ENCODE results near the gene IER5L. TPM values are rescaled to one million over a fixed set of nuclear protein-coding genes. Genes with fewer than 3 reads are reported as not detected.

The IER5L gene
- total and polyA plus RNA-seq, 9 of the 15 experiments (the other 6 are each of a cell fraction or from before 2014, with no cell fraction given) = 0.14 to 11.9 (median 0.52) TPM

DNA sequence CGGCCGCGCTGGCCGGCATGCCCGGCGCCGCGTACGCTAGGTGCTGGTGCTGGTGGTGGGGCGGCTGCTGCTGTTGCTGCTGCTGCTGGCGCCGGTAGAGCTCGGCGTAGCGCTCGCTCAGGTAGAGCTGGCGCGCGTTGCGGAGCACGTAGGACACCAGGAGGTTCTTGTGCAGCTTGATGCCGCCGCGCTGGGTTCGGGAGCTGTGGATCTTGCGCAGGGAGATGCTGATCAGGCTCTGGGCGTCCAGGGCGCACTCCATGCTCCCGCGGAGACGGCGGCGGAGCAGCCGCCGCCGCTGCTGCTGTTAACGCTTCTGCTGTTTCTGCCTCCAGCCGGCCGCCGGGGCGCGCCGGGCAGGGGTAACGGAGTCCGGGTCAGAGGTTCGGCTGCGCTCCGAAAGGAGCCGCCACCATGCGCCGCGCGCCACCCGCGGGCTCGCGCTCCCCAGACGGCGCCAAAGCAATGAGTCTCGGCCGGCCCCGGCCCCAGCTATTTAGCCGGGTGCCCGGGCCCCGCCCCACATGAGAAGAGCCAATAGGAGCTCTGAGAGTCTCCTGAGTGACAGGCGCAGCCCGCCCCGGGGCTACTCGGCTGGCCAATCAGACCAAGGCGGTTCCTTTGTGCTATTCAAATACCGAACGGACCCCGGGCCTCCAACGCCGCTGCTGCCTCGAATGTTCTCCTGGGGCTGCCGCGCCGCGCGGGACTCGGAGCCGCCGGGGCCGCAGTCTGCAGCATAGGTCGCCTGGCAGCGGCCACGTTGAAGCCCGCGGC is at the start of gene IER5L (continued):
- TF ChIP-seq, protein P1, sequence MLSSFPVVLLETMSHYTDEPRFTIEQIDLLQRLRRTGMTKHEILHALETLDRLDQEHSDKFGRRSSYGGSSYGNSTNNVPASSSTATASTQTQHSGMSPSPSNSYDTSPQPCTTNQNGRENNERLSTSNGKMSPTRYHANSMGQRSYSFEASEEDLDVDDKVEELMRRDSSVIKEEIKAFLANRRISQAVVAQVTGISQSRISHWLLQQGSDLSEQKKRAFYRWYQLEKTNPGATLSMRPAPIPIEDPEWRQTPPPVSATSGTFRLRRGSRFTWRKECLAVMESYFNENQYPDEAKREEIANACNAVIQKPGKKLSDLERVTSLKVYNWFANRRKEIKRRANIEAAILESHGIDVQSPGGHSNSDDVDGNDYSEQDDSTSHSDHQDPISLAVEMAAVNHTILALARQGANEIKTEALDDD (IDR thresholded peaks at IDR 0.05) = no peak
- no peak for TF ChIP-seq ZNF121 (CRISPR knock-in tag; conservative IDR thresholded peaks at IDR 0.05)
- TF ChIP-seq, protein P2, sequence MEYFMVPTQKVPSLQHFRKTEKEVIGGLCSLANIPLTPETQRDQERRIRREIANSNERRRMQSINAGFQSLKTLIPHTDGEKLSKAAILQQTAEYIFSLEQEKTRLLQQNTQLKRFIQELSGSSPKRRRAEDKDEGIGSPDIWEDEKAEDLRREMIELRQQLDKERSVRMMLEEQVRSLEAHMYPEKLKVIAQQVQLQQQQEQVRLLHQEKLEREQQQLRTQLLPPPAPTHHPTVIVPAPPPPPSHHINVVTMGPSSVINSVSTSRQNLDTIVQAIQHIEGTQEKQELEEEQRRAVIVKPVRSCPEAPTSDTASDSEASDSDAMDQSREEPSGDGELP (CRISPR knock-in tag; IDR thresholded peaks at IDR 0.05; ENCODE audit: borderline replicate concordance) = peak; percentile 59; the same call in 1 of the 2 replicates
- TF ChIP-seq NR4A1 (CRISPR knock-in tag; IDR thresholded peaks at IDR 0.05) = no peak
- TF ChIP-seq NR4A1 (tag; IDR thresholded peaks at IDR 0.05) = no peak
- peak; percentile 91 for TF ChIP-seq CHD1 (IDR thresholded peaks at IDR 0.05; ENCODE audit: low read length)
- TF ChIP-seq ERF (CRISPR knock-in tag; IDR thresholded peaks at IDR 0.05) = no peak
- TF ChIP-seq, protein P3, sequence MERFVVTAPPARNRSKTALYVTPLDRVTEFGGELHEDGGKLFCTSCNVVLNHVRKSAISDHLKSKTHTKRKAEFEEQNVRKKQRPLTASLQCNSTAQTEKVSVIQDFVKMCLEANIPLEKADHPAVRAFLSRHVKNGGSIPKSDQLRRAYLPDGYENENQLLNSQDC (CRISPR knock-in tag; IDR thresholded peaks at IDR 0.05) = no peak
- TF ChIP-seq ZNF212 (CRISPR knock-in tag; IDR thresholded peaks at IDR 0.05) = no peak
- TF ChIP-seq RB1 (IDR thresholded peaks at IDR 0.05; ENCODE audit: low read depth) = peak; percentile 68
- TF ChIP-seq, protein P4, sequence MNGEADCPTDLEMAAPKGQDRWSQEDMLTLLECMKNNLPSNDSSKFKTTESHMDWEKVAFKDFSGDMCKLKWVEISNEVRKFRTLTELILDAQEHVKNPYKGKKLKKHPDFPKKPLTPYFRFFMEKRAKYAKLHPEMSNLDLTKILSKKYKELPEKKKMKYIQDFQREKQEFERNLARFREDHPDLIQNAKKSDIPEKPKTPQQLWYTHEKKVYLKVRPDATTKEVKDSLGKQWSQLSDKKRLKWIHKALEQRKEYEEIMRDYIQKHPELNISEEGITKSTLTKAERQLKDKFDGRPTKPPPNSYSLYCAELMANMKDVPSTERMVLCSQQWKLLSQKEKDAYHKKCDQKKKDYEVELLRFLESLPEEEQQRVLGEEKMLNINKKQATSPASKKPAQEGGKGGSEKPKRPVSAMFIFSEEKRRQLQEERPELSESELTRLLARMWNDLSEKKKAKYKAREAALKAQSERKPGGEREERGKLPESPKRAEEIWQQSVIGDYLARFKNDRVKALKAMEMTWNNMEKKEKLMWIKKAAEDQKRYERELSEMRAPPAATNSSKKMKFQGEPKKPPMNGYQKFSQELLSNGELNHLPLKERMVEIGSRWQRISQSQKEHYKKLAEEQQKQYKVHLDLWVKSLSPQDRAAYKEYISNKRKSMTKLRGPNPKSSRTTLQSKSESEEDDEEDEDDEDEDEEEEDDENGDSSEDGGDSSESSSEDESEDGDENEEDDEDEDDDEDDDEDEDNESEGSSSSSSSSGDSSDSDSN (IDR thresholded peaks at IDR 0.05; ENCODE audit: borderline replicate concordance in 1 of 2, low read depth in 2 of 2, low read length in 2 of 2) = peak in 1 of 2 experiments; percentile 67; a peak in 3 of 4 replicates
- peak; percentile 69 for TF ChIP-seq U2AF1 (optimal IDR thresholded peaks at IDR 0.05; ENCODE audit: low read depth, low read length)
- no peak for TF ChIP-seq PTRF (tag; IDR thresholded peaks at IDR 0.05)
- TF ChIP-seq, protein P5, sequence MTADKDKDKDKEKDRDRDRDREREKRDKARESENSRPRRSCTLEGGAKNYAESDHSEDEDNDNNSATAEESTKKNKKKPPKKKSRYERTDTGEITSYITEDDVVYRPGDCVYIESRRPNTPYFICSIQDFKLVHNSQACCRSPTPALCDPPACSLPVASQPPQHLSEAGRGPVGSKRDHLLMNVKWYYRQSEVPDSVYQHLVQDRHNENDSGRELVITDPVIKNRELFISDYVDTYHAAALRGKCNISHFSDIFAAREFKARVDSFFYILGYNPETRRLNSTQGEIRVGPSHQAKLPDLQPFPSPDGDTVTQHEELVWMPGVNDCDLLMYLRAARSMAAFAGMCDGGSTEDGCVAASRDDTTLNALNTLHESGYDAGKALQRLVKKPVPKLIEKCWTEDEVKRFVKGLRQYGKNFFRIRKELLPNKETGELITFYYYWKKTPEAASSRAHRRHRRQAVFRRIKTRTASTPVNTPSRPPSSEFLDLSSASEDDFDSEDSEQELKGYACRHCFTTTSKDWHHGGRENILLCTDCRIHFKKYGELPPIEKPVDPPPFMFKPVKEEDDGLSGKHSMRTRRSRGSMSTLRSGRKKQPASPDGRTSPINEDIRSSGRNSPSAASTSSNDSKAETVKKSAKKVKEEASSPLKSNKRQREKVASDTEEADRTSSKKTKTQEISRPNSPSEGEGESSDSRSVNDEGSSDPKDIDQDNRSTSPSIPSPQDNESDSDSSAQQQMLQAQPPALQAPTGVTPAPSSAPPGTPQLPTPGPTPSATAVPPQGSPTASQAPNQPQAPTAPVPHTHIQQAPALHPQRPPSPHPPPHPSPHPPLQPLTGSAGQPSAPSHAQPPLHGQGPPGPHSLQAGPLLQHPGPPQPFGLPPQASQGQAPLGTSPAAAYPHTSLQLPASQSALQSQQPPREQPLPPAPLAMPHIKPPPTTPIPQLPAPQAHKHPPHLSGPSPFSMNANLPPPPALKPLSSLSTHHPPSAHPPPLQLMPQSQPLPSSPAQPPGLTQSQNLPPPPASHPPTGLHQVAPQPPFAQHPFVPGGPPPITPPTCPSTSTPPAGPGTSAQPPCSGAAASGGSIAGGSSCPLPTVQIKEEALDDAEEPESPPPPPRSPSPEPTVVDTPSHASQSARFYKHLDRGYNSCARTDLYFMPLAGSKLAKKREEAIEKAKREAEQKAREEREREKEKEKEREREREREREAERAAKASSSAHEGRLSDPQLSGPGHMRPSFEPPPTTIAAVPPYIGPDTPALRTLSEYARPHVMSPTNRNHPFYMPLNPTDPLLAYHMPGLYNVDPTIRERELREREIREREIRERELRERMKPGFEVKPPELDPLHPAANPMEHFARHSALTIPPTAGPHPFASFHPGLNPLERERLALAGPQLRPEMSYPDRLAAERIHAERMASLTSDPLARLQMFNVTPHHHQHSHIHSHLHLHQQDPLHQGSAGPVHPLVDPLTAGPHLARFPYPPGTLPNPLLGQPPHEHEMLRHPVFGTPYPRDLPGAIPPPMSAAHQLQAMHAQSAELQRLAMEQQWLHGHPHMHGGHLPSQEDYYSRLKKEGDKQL (CRISPR knock-in tag; IDR thresholded peaks at IDR 0.05; ENCODE audit: borderline replicate concordance) = no peak
- no peak for TF ChIP-seq NCOA2 (IDR thresholded peaks at IDR 0.05; ENCODE audit: partially characterized antibody in 2 of 2)
- TF ChIP-seq, protein P6, sequence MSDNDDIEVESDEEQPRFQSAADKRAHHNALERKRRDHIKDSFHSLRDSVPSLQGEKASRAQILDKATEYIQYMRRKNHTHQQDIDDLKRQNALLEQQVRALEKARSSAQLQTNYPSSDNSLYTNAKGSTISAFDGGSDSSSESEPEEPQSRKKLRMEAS (CRISPR knock-in tag; IDR thresholded peaks at IDR 0.05) = no peak
- peak; percentile 72 for TF ChIP-seq POLR2AphosphoS5 (IDR thresholded peaks at IDR 0.05; ENCODE audit: control insufficient read depth, insufficient read depth, low read depth, low read length)

All from K562 (cell line).